GM19193 (cell line): ENCODE results near the gene ZNF672.

ENCODE experiments used
- POLR2A ChIP-seq: IDR thresholded peaks from 4 replicates; pipeline ENCODE4 v1.6.1; 2011; ENCODE audit not compliant: insufficient read depth, insufficient read length; ENCODE audit errors: extremely low read depth

ZNF672 gene

DNA sequence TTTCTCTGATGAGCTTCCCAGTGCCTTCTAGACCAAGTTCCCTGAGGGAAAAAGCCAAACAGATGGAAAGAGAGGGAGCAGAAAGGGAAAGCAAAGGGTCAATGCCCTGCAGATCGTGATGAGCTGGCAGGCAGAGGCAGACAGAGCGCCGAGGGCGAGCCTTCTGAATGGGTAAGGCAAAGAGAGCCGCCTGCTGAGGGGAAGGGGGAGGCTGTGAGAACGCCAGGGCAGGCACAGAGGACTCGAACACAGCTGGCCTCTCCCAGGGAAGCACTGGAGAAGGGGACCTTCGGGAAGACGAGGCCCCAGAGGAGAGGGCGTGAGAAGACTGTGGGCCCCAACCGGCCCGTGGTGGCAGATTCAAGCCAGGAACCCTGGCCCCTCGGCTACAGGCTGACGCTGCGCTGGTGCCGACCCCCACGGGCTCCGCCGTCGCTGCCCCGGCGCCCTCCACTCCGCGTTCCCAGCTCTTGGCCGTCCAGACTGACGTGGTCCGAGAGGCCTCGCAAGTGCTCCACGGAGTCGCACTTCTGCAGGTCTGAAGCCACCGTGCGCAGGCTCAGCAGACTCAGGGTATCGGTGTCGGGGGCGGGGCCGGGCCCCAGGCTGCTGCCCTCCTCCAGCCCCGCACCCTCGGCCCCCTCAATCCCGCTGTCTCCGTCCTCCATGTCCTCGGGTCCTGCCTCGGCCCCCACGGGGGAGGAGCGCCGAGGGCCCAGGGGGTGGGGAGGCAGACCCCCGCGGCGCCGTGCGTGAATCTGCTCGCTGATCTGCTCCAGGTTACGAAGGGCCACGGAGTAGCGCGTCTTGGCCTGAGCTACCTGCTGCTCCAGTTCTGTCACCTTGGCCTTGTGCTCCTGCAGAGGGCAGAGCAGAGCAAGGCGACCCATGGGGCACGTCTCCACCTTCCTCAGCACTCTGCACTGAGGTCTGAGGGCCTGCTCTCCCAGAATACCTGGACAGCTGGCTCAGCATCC, 26.2 kb upstream of the ZNF672 start:
- no peak for TF ChIP-seq POLR2A

DNA sequence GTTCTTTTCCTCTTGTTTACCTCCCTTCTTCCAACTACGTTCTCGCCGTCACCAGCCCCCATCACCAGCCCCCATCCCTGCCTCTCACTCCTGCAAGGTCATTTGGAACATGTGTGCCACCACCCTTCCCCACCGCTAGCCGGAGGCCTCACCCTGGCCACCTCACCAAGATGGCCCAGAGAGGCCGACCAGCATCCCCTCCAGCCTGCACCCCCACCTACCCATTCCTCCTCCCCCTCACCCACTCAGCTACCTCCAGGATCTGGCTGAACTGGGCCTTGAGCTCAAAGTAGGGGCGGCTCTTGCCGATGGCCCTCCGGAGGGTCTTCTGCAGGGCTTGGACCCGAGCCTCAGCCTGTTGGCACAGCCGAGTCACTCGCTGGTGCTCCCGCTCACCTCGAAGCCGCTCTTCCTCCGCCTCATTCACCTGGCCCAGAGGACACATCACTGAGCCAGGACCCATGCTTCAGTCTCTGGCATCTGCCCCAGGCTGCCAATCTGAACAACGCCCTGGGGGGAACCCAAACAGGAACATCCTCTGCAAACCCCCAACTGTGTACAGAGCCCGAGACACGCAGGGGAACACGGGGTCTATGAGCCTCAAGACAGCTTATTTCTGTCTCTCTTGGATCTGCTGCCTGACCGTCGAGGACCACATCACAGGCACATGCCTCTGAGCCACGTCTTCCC, 25.1 kb upstream of the ZNF672 start:
- no peak for TF ChIP-seq POLR2A

DNA sequence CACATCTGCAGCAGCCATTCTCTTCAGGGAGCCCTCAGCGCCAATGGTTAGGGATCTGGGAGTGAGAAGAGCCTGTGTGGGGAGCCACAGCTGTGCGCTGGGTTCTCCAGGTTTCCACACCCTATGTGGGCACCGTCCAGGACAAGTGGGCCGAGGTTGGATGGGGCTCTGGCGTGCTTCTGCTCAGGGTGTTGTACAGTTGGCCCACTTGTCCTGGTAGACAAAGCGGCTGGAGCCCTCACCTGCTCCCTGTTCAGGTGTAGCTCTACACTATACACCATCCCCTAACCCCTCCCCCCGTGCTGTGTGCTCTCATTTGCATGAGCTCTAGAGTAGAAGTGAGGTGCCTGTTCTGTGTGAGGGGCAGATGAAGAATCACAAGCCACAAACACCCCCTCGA, 24.5 kb upstream of the ZNF672 start:
- TF ChIP-seq POLR2A, result no peak

DNA sequence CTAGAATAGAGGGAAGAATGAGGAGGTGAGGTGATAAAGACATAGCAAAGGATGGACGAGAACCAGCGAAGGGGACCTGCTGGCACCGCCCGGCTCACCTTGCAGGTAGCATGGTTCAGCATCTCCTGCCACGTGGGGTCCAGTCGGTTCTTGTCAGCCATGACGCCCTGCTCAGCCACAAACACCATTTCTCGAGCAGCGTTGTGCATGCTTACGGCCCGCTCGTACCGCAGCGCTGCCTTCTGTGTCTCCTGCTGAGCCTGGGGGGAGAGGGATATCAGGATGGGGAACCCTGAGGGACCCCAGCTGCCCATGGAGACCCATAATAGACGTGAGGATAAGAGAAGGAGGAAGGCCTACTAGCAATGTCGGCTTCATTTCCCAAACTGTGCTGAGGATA, 23.7 kb upstream of the ZNF672 start:
- TF ChIP-seq POLR2A, result no peak

DNA sequence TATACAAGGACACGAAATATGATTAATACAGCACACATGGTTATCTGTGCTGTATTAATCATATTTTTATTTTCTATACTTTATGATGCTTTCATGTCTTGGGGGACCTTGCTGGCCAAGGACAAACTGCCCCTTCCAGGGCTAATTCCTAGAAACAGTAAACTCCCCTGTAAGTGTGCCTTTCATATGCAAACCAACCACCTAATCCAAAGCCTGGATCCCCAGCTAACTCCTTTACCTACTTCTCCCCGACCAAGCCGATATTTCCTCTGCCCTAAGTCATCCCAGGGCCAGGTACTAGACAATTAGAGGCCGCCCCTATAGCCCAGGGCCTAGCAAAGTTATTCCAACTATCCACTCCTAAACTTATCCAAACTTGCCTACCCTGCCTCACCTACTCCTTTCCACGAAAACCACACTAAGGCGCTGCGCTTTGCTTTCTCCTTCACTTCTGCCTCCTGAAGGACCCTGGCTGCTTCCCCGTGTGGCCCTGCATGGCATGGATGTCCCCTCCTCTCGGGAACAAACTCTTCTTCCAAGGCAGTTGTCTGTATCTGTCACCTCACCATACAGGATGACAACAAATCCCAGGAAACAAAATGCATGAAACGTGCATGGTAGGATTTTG, 22.5 kb upstream of the ZNF672 start:
- TF ChIP-seq POLR2A, result no peak

DNA sequence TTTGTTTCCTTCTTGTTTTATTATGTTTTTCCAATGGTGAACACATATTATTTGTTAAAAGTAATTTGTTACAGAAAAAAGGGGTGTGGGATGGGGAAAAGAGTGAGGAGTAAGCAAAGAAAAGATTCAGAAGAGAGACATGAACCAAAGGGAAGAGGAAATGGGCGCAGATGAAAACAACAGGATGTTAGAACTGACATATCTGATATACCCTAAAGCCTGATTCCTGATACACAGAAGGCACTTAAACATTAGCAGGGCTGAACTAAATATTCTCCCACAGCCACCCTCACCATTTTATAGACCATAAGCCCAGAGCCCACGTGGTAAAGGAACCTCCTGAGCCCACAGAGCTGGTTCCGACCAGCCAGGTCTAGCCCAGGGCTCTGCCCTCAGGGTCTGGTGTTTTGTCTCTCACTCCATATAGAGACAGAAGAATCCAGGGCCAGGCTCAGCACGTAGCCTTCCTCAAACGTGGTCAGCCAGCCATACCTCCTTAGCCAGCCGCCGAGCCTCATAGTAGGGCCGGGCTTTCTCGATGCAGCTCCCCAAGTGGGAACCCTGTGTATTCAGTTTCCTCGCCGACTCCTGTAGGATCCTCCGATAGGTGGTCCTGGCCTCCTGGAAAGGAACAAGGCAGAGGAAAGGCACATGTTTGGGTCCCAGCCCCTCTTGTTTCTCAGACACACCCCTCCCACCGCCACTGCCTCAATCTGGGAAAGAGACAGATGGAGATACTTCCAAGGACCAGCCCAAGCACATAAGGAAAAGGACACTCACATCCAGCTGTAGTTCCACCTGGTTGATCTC, 21.8 kb upstream of the ZNF672 start:
- no peak for TF ChIP-seq POLR2A

DNA sequence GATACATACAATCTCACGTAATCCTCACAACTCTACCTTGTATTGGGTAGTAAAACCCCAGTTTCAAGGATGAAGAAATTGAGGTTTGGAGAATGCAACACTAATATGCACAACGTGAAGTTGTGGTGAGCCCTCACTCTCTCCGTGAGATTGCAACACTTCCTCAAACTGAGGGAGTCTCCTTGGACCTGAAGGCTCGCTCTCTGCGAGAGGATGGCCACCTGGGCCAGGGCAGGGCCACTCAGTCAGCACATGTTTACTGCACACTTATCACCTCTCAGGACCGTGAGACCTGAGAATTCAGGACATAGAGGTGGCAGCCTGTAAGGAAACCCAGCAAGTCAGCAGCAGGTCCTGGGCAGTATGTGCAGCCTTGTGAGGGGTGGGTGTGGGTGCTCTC, 21.0 kb upstream of the ZNF672 start:
- no peak for TF ChIP-seq POLR2A

DNA sequence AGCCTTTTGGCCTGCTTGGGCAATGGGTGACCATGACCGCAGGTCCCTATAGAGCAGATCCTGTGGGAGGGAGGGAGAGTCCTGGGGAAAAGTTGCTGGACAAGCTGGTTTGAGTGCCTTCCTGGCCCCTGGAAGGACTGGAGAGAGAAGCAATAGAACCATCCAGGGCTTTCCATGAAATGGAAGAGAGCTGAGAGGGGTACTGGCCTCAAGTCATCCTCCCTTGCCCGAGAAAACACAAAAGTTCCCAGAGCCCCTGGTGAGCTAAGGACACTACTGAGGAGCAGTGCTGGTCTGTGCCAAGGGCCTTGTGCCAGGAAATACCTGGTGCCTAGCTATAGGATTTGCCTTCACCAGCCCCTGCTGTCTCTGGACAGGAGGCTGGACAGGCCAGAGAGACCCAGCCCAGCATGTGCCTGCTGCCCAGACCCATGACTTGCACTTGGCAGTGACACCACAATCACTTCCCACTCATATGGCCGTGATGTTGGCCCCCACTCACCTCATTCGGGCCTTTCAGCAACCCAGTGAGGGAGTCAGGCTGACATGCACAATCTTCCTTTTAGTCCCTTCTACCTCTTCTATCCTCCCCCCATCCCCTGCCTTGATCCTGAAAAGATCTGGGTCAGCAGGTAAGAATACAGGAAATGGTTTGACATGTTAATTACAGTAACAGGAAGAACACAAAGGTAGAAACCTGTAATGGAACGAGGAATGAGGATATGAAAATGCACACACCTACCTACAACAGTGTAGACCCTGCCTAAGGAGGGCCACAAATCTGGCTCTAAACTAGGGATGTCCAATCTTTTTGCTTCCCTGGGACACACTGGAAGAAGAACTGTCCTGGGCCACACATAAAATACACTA, 19.3 kb upstream of the ZNF672 start:
- no peak for TF ChIP-seq POLR2A

DNA sequence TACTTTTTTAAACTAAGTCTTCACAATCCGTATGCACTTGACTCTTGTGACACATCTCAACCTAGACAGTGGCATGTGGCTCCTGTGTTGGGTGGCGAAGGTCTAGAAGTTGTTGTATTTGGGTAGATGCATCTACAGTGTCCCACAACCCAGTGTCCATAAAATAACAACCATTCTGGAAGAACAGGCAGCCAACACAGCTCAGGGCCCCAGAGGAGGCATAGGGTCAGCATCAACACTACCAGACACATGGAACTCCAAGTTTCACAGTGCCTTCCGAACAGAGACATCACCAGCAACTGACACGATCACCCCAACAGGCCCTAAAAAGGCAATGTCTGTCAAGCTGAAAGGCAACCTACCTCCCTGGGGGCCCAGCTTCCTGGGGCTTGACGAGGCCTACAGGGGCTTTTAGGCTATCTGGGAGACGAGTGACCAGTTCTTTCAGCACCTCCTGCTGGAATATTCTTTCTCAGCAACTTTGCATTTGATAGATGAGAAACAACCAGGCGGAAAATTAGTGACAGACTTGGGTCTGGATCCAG, 17.9 kb upstream of the ZNF672 start:
- no peak for TF ChIP-seq POLR2A

DNA sequence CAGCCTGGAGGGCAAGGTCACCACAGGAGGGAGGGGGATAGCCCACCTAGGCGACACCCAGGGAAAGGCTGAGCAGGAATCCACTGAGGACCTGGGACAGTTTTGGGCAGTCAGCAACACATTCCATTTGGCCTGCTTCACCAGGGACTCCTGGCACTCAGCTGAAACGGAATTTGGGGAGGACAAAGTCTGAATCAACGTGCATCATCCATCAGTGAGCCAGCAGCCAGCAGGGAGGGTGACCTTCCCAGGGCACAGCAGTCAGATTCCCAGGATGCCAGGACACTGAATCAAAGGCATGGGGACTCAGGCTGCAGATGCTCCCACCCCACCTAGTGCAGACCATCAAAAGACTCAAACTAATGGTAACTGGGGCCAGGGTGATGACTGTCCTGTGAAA, 16.9 kb upstream of the ZNF672 start:
- TF ChIP-seq POLR2A, result no peak

DNA sequence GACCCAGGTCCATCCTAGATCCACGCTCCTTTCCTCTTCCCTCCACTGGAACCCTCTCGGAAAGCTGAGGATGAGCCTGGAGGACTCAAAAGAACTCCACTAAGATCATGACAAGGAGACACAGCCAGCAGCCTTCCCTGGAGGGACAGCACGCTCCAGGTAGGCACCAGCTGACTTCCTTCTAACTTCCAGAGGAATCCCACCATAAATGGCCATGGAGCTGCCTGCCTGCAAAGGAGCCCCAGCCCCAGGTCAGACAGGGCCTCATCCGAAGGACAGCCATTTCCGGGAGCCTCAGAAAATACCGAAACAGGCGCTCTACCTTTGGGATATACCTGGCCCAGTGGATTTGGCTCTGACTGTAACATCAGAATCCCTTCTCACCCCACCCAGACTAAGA, 16.4 kb upstream of the ZNF672 start:
- TF ChIP-seq POLR2A, result no peak

DNA sequence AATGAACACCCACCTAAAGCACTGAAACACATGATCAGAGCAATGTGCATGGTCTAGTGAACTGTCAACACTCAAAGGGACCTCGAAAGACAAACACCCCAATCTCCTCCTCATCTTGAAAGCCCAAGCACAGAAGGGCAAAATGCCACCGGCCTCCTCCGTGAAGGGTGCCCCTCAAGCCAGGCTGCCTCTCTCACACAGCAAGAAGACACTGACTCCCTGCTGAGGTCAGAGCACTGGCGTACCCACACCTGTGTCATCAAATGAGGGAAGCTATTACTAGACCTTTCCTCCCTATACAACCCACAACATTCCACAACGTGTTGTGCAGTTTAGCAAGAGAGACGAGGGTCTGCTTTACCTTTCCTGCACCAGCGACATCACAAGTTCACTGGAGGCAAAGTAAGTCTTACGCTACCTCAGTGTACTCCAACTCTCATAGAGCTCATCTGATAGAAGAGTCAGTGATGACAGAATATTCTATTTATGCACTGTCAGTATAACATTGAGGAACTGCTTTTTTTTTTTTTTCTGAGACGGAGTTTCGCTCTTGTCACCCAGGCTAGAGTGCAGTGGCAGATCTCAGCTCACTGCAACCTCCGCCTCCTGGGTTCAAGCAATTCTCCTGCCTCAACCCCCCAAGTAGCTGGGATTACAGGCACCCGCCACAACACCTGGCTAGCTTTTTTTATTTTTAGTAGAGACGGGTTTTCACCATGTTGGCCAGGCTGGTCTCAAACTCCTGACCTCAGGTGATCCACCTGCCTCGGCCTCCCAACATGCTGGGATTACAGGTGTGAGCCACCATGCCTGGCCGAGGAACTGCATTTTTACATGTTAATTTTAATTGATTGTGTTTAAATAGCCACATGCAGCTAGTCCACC, 15.6 kb upstream of the ZNF672 start:
- TF ChIP-seq POLR2A, result no peak
